Measurements from ENCODE around the gene FHL3. TPM values are rescaled to one million over a fixed set of nuclear protein-coding genes. Genes with fewer than 3 reads are reported as not detected.

FHL3 gene
- total and polyA plus RNA-seq, 2 of the 4 experiments (the other 2 are of a cell fraction) = 11.5 to 27.1 TPM

DNA sequence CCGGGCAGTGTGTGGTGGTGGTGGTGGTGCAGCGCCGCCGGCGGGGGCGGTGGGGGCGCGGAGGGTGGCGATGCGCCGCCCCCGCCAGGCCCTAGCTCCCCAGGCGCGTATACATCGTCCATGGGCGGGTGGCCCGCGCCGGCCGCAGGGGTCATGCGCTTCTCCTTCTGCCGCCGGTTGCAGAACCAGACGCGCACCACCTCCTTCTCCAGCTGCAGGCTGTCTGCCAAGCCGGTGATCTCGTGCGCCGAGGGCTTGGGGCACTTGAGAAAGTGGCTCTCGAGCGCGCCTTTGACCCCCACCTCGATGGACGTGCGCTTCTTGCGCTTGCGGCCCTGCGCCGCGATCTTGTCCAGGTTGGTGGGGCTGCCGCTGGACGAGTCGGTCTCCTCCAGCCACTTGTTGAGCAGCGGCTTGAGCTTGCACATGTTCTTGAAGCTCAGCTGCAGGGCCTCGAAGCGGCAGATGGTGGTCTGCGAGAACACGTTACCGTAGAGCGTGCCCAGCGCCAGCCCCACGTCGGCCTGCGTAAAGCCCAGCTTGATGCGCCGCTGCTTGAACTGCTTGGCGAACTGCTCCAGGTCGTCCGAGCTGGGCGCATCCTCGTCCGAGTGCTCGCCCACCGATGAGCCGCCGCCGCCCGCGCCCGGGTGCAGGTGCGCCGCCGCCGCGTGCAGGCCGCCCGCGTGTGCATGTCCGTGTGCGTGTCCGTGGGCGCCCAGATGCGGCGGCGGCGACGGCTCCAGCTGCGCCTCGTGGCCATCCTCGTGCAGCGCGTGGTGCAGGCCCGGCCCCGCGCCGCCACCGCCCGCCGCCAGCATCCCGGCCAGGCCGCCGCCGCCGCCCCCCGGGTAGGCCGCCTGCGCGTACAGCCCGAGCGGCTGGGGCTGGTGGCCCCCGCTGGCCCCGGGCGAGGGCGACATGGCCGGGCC is 40.4 kb upstream of the FHL3 start:
- Histone ChIP-seq H3K4ac (ENCODE audit: low read depth, low read length) (no peak overlapping the region), H3K79me1 (ENCODE audit: low read depth in 1 of 2, low read length in 2 of 2) (no peaks in the 10 kb centered on the region), H2AK9ac (replicated peaks; ENCODE audit: low read depth, low read length, poor library complexity) (no peak overlapping the region), H4K20me1 (ENCODE audit: insufficient read depth, low read length) (no peaks in the 10 kb centered on the region), H4K91ac (ENCODE audit: insufficient read depth, low read depth, low read length) (no peak overlapping the region), H2BK15ac (ENCODE audit: low read depth, low read length) (no peak overlapping the region), H3K27ac (ENCODE audit: insufficient read depth, low read length) (no peak overlapping the region), H3K9me1 (ENCODE audit: insufficient read depth, low read length) (no peaks in the 10 kb centered on the region), H2AFZ (replicated peaks; ENCODE audit: low read length, poor library complexity) (peak overlapping the region; percentile 71), H2BK5ac (ENCODE audit: low read depth, low read length, poor library complexity, severe bottlenecking) (no peak overlapping the region), H3K4me3 (ENCODE audit: insufficient read depth, low read depth, low read length) (no peak overlapping the region), H3K4me1 (ENCODE audit: control insufficient read depth, insufficient read depth, low read length) (no peaks in the 10 kb centered on the region), H3K18ac (ENCODE audit: low read depth, low read length) (no peak overlapping the region), H4K5ac (ENCODE audit: low read depth, low read length) (no peak overlapping the region), H3K36me3 (ENCODE audit: control insufficient read depth, insufficient read depth, low read length) (no peaks in the 10 kb centered on the region), H2BK120ac (ENCODE audit: low read depth, low read length) (no peak overlapping the region), H3K9me3 (ENCODE audit: control insufficient read depth, insufficient read depth, low read length) (0 out of 2 replicates have a peak, but pooled peaks cover 2% of the 10 kb centered on the region), H3K56ac (ENCODE audit: extremely low read depth, insufficient read depth, low read length) (no peak overlapping the region), H3K23ac (ENCODE audit: low read depth, low read length) (no peak overlapping the region), H3K4me2 (ENCODE audit: low read depth, low read length) (0 out of 2 replicates have a peak overlapping the region, but pooled peaks have one; percentile 11), H3K27me3 (ENCODE audit: control insufficient read depth, insufficient read depth, low read length) (peaks cover 74% of the 10 kb centered on the region), H4K8ac (ENCODE audit: low read depth in 2 of 2, low read length in 2 of 2) (no peak overlapping the region), H3K9ac (ENCODE audit: low read depth, low read length) (no peak overlapping the region), H3K14ac (replicated peaks; ENCODE audit: low read depth, low read length) (no peak overlapping the region), H2BK20ac (ENCODE audit: low read depth, low read length) (no peak overlapping the region), H2AK5ac (ENCODE audit: low read depth, low read length) (no peak overlapping the region)
- no peak for DNase-seq
- intact Hi-C loops (cut with micrococcal nuclease) = no loop called here
- dilution Hi-C loops (cut with HindIII; ENCODE audit: low sequenced_read_pairs, unreplicated experiment) = no loop called here
- in situ Hi-C loops (cut with MboI; ENCODE audit: low sequenced_read_pairs) = no loop called here
- POLR2A ChIA-PET (ENCODE audit: unreplicated experiment) = interaction anchor here (1.4 kb wide), 1 partner anchor 49 kb away, joined by 4 read pairs; no protein-coding TSS in a partner anchor
- no TSS peak for BruUV-seq (replicated peaks)
- WGBS, 2 experiments (ENCODE audit: extremely low coverage in 2 of 2, insufficient read length in 1 of 2) = 4% methylated on average over 40 of the region's 115 CpGs; no CpG with 5 or more reads in 1 of the 2 experiments
- ATAC-seq (ENCODE audit: low read depth) = no peak
- CTCF ChIA-PET = no interaction called here
- TF ChIP-seq RCOR1 (IDR thresholded peaks at IDR 0.05; ENCODE audit: insufficient replicate concordance, low read length) (no peak), MXI1 (IDR thresholded peaks at IDR 0.05; ENCODE audit: borderline replicate concordance, low read depth, low read length) (no peak), USF2 (IDR thresholded peaks at IDR 0.05; ENCODE audit: low read depth, low read length) (no peak), CHD1 (IDR thresholded peaks at IDR 0.05; ENCODE audit: low read depth, low read length) (no peak), RFX5 (IDR thresholded peaks at IDR 0.05; ENCODE audit: low read depth, low read length) (no peak), MAZ (IDR thresholded peaks at IDR 0.05; ENCODE audit: borderline replicate concordance, low read depth, low read length) (no peak), SMC3 (IDR thresholded peaks at IDR 0.05; ENCODE audit: low read depth, low read length) (no peak), ELK1 (IDR thresholded peaks at IDR 0.05; ENCODE audit: borderline replicate concordance, low read depth, low read length) (no peak), RAD21 (IDR thresholded peaks at IDR 0.05; ENCODE audit: low read length) (no peak), BHLHE40 (IDR thresholded peaks at IDR 0.05; ENCODE audit: low read depth, low read length) (no peak), NFE2L2 (IDR thresholded peaks at IDR 0.05; ENCODE audit: low read depth, low read length) (no peak), FOS (IDR thresholded peaks at IDR 0.05; ENCODE audit: low read depth, low read length) (no peak), MAFK (IDR thresholded peaks at IDR 0.05; ENCODE audit: low read depth, low read length) (no peak)
- TF ChIP-seq, protein P1, sequence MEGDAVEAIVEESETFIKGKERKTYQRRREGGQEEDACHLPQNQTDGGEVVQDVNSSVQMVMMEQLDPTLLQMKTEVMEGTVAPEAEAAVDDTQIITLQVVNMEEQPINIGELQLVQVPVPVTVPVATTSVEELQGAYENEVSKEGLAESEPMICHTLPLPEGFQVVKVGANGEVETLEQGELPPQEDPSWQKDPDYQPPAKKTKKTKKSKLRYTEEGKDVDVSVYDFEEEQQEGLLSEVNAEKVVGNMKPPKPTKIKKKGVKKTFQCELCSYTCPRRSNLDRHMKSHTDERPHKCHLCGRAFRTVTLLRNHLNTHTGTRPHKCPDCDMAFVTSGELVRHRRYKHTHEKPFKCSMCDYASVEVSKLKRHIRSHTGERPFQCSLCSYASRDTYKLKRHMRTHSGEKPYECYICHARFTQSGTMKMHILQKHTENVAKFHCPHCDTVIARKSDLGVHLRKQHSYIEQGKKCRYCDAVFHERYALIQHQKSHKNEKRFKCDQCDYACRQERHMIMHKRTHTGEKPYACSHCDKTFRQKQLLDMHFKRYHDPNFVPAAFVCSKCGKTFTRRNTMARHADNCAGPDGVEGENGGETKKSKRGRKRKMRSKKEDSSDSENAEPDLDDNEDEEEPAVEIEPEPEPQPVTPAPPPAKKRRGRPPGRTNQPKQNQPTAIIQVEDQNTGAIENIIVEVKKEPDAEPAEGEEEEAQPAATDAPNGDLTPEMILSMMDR (conservative IDR thresholded peaks at IDR 0.05; ENCODE audit: low read depth, low read length) = no peak

Data from IMR-90 (cell line).